GM18861 (cell line): ENCODE measurements around the gene KRTAP3-1.
"Not testable (repeated sequence)": the region's sequence is repeated elsewhere in the genome, so short reads cannot be mapped to it uniquely, and the experiment has no call there.

ENCODE experiments used
- ATAC-seq: cut with Tn5 transposase; IDR thresholded peaks from one replicate; pipeline ENCODE4 v1.9.1; 2021; ENCODE audit not compliant: unreplicated experiment

Gene KRTAP3-1

GRCh38 chr17:41008811-41009210 is at the start of gene KRTAP3-1:
Gene KRTAP3-1 (minus strand): TSS chr17:41009128. CDS start chr17:41009074, 54 bp downstream.
- ATAC-seq: no peak

- no peak for ATAC-seq
Measured at GRCh38 chr17:41057547-41057946, 48.6 kb upstream of the KRTAP3-1 start.

- ATAC-seq: not testable (repeated sequence)
Measured at GRCh38 chr17:41055130-41055529, 46.2 kb upstream of the KRTAP3-1 start, which contains the start of gene KRTAP2-2. Gene KRTAP2-2 (minus strand): TSS chr17:41055230. CDS start chr17:41055211, 19 bp downstream.

GRCh38 chr17:41054556-41054955 is 45.6 kb upstream of the KRTAP3-1 start:
- ATAC-seq: not testable (repeated sequence)

GRCh38 chr17:41054025-41054424 is 45.1 kb upstream of the KRTAP3-1 start:
- no peak for ATAC-seq

GRCh38 chr17:41052566-41052965 is 43.6 kb upstream of the KRTAP3-1 start:
- ATAC-seq: no peak

GRCh38 chr17:41049110-41049509 is 40.2 kb upstream of the KRTAP3-1 start:
- no peak for ATAC-seq

- ATAC-seq: no peak
Measured at GRCh38 chr17:41048441-41048840, 39.5 kb upstream of the KRTAP3-1 start.

GRCh38 chr17:41046735-41047465 is 38.0 kb upstream of the KRTAP3-1 start, which contains the start of gene KRTAP2-1:
Gene KRTAP2-1 (minus strand): TSS chr17:41047316. CDS start chr17:41047267, 49 bp downstream.
- ATAC-seq: not testable (repeated sequence)

- no peak for ATAC-seq
Measured at GRCh38 chr17:41042953-41043352, 34.0 kb upstream of the KRTAP3-1 start.

GRCh38 chr17:41040783-41041571 is 32.0 kb upstream of the KRTAP3-1 start, which contains the start of gene KRTAP1-1:
Gene KRTAP1-1 (minus strand): TSS chr17:41041450. CDS start chr17:41041397, 53 bp downstream.
- not testable (repeated sequence) for ATAC-seq

- no peak for ATAC-seq
Measured at GRCh38 chr17:41037853-41038350, 29.0 kb upstream of the KRTAP3-1 start.

- ATAC-seq: not testable (repeated sequence)
Measured at GRCh38 chr17:41034346-41034935, 25.5 kb upstream of the KRTAP3-1 start, which contains the start of gene KRTAP1-3. Gene KRTAP1-3 (minus strand): TSS chr17:41034874. CDS start chr17:41034821, 53 bp downstream.

- ATAC-seq: no peak
Measured at GRCh38 chr17:41029633-41030245, 20.8 kb upstream of the KRTAP3-1 start, which contains the start of gene KRTAP1-4. Gene KRTAP1-4 (minus strand): TSS chr17:41030195. CDS start chr17:41030078, 117 bp downstream.

- ATAC-seq: no peak
Measured at GRCh38 chr17:41026715-41027471, 18.0 kb upstream of the KRTAP3-1 start, which contains the start of gene KRTAP1-5. Gene KRTAP1-5 (minus strand): TSS chr17:41027208. CDS start chr17:41027155, 53 bp downstream.

GRCh38 chr17:41024697-41025096 is 15.8 kb upstream of the KRTAP3-1 start:
- no peak for ATAC-seq

- ATAC-seq: no peak
Measured at GRCh38 chr17:41020336-41020735, 11.4 kb upstream of the KRTAP3-1 start.

- ATAC-seq: no peak
Measured at GRCh38 chr17:41019415-41019814, 10.5 kb upstream of the KRTAP3-1 start.

- ATAC-seq: no peak
Measured at GRCh38 chr17:41018541-41018940, 9.6 kb upstream of the KRTAP3-1 start.
